DLD1 (cell line): Measurements from ENCODE around the gene PBX1.

Experiments
- in situ Hi-C: cut with HindIII; loops from 2 replicates; pipeline ENCODE4 v1.10.0; 2017; ENCODE audit warnings: low sequenced_read_pairs

Gene PBX1

GRCh38 chr1:164562947-164563520, 4.0 kb downstream of the PBX1 start:
- in situ Hi-C loops, result no loop called here

- in situ Hi-C loops, result no loop called here
Measured at GRCh38 chr1:164563721-164564360, 4.9 kb downstream of the PBX1 start.

GRCh38 chr1:164564378-164564777, 5.4 kb downstream of the PBX1 start:
- in situ Hi-C loops, result no loop called here

- in situ Hi-C loops, result no loop called here
Measured at GRCh38 chr1:164565357-164565756, 6.4 kb downstream of the PBX1 start.

GRCh38 chr1:164567774-164568173, 8.8 kb downstream of the PBX1 start:
- in situ Hi-C loops, result no loop called here

- in situ Hi-C loops, result no loop called here
Measured at GRCh38 chr1:164569241-164569640, 10.3 kb downstream of the PBX1 start.

- in situ Hi-C loops, result no loop called here
Measured at GRCh38 chr1:164569866-164570265, 10.9 kb downstream of the PBX1 start.

GRCh38 chr1:164571333-164571732, 12.3 kb downstream of the PBX1 start:
- in situ Hi-C loops, result no loop called here

- in situ Hi-C loops, result no loop called here
Measured at GRCh38 chr1:164575356-164575886, 16.4 kb downstream of the PBX1 start.

- in situ Hi-C loops, result no loop called here
Measured at GRCh38 chr1:164576291-164577271, 17.6 kb downstream of the PBX1 start.

- in situ Hi-C loops, result no loop called here
Measured at GRCh38 chr1:164577291-164577690, 18.3 kb downstream of the PBX1 start.

GRCh38 chr1:164578479-164579200, 19.7 kb downstream of the PBX1 start:
- in situ Hi-C loops, result no loop called here

GRCh38 chr1:164579381-164579780, 20.4 kb downstream of the PBX1 start:
- in situ Hi-C loops, result no loop called here

- in situ Hi-C loops, result no loop called here
Measured at GRCh38 chr1:164581762-164582161, 22.8 kb downstream of the PBX1 start.

- in situ Hi-C loops, result no loop called here
Measured at GRCh38 chr1:164583196-164583595, 24.2 kb downstream of the PBX1 start.

- in situ Hi-C loops, result no loop called here
Measured at GRCh38 chr1:164583835-164584539, 25.0 kb downstream of the PBX1 start.

GRCh38 chr1:164586591-164586990, 27.6 kb downstream of the PBX1 start:
- in situ Hi-C loops, result no loop called here

- in situ Hi-C loops, result no loop called here
Measured at GRCh38 chr1:164587617-164588501, 28.9 kb downstream of the PBX1 start.
